Endodermal cell (in vitro differentiated cells): ENCODE data around the gene IDH3G. TPM values are rescaled to one million over a fixed set of nuclear protein-coding genes. Genes with fewer than 3 reads are reported as not detected.
"Not testable (repeated sequence)": the region's sequence is repeated elsewhere in the genome, so short reads cannot be mapped to it uniquely, and the experiment has no call there.

Experiments used
- DNase-seq: peaks from one replicate; pipeline ENCODE4 v3.0.0-alpha.2; 2017
- H3K27ac ChIP-seq: 2 replicates; pipeline ENCODE4 v1.5.1; 2013; ENCODE audit warnings: mild to moderate bottlenecking, low read depth, low read length, moderate library complexity
- H3K27me3 ChIP-seq: 2 replicates; pipeline ENCODE4 v1.6.1; 2013; ENCODE audit warnings: mild to moderate bottlenecking, low read length, moderate library complexity; ENCODE audit not compliant: insufficient read depth, control insufficient read depth, poor library complexity, severe bottlenecking
- H3K36me3 ChIP-seq: 2 replicates; pipeline ENCODE4 v1.7.0; 2013; ENCODE audit warnings: mild to moderate bottlenecking, low read length, moderate library complexity; ENCODE audit not compliant: control insufficient read depth, insufficient read depth
- H3K4me1 ChIP-seq: one replicate; pipeline ENCODE4 v1.7.0; 2013; ENCODE audit warnings: low read length; ENCODE audit not compliant: control insufficient read depth, insufficient read depth
- H3K4me3 ChIP-seq: 2 replicates; pipeline ENCODE4 v1.5.1; 2013; ENCODE audit warnings: mild to moderate bottlenecking, low read length, moderate library complexity
- H3K9ac ChIP-seq: 2 replicates; pipeline ENCODE4 v1.6.1; 2013; ENCODE audit warnings: mild to moderate bottlenecking, low read length, moderate library complexity; ENCODE audit not compliant: poor library complexity, severe bottlenecking; ENCODE audit errors: extremely low read depth
- H3K9me3 ChIP-seq: 2 replicates; pipeline ENCODE4 v1.6.1; 2013; ENCODE audit warnings: mild to moderate bottlenecking, low read length, moderate library complexity; ENCODE audit not compliant: control insufficient read depth
- H3K27ac Mint-ChIP-seq: 2 replicates; pipeline ENCODE4 v1.8.0; 2020; ENCODE audit warnings: mixed read lengths
- H3K27me3 Mint-ChIP-seq: 2 replicates; pipeline ENCODE4 v1.8.0; 2021; ENCODE audit warnings: mild to moderate bottlenecking, mixed read lengths; ENCODE audit not compliant: insufficient read depth
- H3K36me3 Mint-ChIP-seq: 2 replicates; pipeline ENCODE4 v1.8.0; 2020; ENCODE audit warnings: low read depth, mixed read lengths
- H3K4me1 Mint-ChIP-seq: 2 replicates; pipeline ENCODE4 v1.8.0; 2020; ENCODE audit warnings: mixed read lengths
- H3K4me3 Mint-ChIP-seq: 2 replicates; pipeline ENCODE4 v1.8.0; 2020; ENCODE audit warnings: mild to moderate bottlenecking, moderate library complexity, mixed read lengths
- H3K9me3 Mint-ChIP-seq: 2 replicates; pipeline ENCODE4 v1.8.0; 2020; ENCODE audit warnings: mild to moderate bottlenecking, mixed read lengths
- CTCF ChIP-seq: fragments of 200-600 bp; sonication (generic); conservative IDR thresholded peaks from 2 replicates; pipeline ENCODE4 v1.5.0; 2021; ENCODE audit warnings: antibody characterized with exemption, mild to moderate bottlenecking
- WGBS, 2 experiments: methylation state at CpG; one replicate each; pipeline versions ENCODE4 v1.1.5 to v1.1.7; 2013; ENCODE audit warnings: missing lambda C conversion rate in 2 of 2, mixed read lengths in 1 of 2; ENCODE audit not compliant: insufficient coverage in 1 of 2, insufficient read length in 1 of 2; 5-methylcytosine and 5-hydroxymethylcytosine counted together
- total RNA-seq, 2 donors: library from RNA; stranded (reverse); fragmentation: NEBNext Ultra II Directional in 1 of 2; extraction: Animal tissue kit (Norgen Biotek cat#: 25700) in 1 of 2; gene quantifications; 2 replicates in 1 of 2; 3 replicates in 1 of 2; pipeline ENCODE4 v1.2.1, GENCODE V29; 2021

IDH3G gene
- total RNA-seq, 2 donors from 2014 or later, result 39.5 to 45.0 TPM

- no peaks in the 10 kb centered on the region for H3K4me1 Mint-ChIP-seq
- no peak overlapping the region for H3K27ac ChIP-seq
- peaks cover 73% of the 10 kb centered on the region for H3K9me3 Mint-ChIP-seq
- H3K4me1 ChIP-seq, result no peaks in the 10 kb centered on the region
- H3K27ac Mint-ChIP-seq, result no peak overlapping the region
- no peaks in the 10 kb centered on the region for H3K36me3 ChIP-seq
- DNase-seq, result peak; percentile 32
- no peaks in the 10 kb centered on the region for H3K27me3 ChIP-seq
- no peak overlapping the region for H3K9ac ChIP-seq
- H3K4me3 Mint-ChIP-seq, result no peak overlapping the region
- WGBS, 2 experiments, result 96 to 100% methylated on average over 1 to 12 of the region's 12 CpGs
- no peak overlapping the region for H3K4me3 ChIP-seq
- TF ChIP-seq CTCF, result no peak
- peaks cover 11% of the 10 kb centered on the region for H3K27me3 Mint-ChIP-seq
- H3K36me3 Mint-ChIP-seq, result no peaks in the 10 kb centered on the region
- H3K9me3 ChIP-seq, result no peaks in the 10 kb centered on the region
Measured at GRCh38 chrX:153750127-153750774, 43.9 kb downstream of the IDH3G start.

GRCh38 chrX:153749017-153749416, 45.2 kb downstream of the IDH3G start:
- 79 to 92% methylated on average over 3 to 7 of the region's 7 CpGs for WGBS, 2 experiments
- not testable (repeated sequence) for H3K9me3 ChIP-seq, H3K4me3 ChIP-seq, H3K4me3 Mint-ChIP-seq, H3K4me1 ChIP-seq, H3K27ac ChIP-seq, H3K27ac Mint-ChIP-seq, H3K36me3 ChIP-seq, DNase-seq, H3K27me3 ChIP-seq, H3K4me1 Mint-ChIP-seq, H3K9ac ChIP-seq, H3K36me3 Mint-ChIP-seq
- peaks cover 11% of the 10 kb centered on the region for H3K27me3 Mint-ChIP-seq
- peaks cover 73% of the 10 kb centered on the region for H3K9me3 Mint-ChIP-seq

DNA sequence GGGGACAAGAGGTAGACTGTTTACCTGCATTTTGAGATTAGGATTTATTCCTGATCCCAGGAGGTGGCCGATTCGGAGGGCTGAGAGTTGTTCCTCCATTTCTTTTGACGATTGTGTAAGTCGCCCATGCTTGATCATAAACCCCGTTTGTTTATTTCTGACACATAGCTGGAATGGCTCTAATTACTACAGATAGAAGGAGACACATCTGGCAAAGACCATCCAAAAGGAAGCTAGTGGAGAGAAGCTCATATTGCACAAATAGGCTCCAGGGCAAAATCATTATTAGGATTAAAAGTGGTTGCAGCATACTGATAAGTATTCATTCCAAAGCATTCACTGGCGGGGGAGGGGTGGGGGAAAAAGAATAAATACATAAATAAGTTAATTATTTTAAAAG, 47.2 kb downstream of the IDH3G start:
- Mint-ChIP-seq H3K9me3 (peaks cover 64% of the 10 kb centered on the region), H3K27me3 (peaks cover 11% of the 10 kb centered on the region)
- H3K4me1 Mint-ChIP-seq, H3K4me1 ChIP-seq, H3K36me3 ChIP-seq, H3K9me3 ChIP-seq, H3K36me3 Mint-ChIP-seq, H3K9ac ChIP-seq, H3K4me3 ChIP-seq, H3K27me3 ChIP-seq, H3K27ac Mint-ChIP-seq, H3K4me3 Mint-ChIP-seq, H3K27ac ChIP-seq: not testable (repeated sequence)
- peak; percentile 4 for DNase-seq
- 92 to 96% methylated on average over 2 to 5 of the region's 6 CpGs for WGBS, 2 experiments

- Histone ChIP-seq H3K27me3 (no peaks in the 10 kb centered on the region), H3K4me3 (no peak overlapping the region), H3K9ac (no peak overlapping the region), H3K27ac (no peak overlapping the region), H3K9me3 (no peaks in the 10 kb centered on the region), H3K36me3 (no peaks in the 10 kb centered on the region), H3K4me1 (no peaks in the 10 kb centered on the region)
- Mint-ChIP-seq H3K27me3 (peaks cover 11% of the 10 kb centered on the region), H3K36me3 (no peaks in the 10 kb centered on the region), H3K9me3 (peaks cover 59% of the 10 kb centered on the region), H3K4me3 (no peak overlapping the region), H3K27ac (no peak overlapping the region), H3K4me1 (no peaks in the 10 kb centered on the region)
- TF ChIP-seq CTCF, result no peak
- no peak for DNase-seq
- 75 to 89% methylated on average over 1 to 3 of the region's 3 CpGs for WGBS, 2 experiments
Measured at GRCh38 chrX:153746359-153746758, 47.8 kb downstream of the IDH3G start.

- H3K36me3 Mint-ChIP-seq, H3K27me3 ChIP-seq, H3K27ac ChIP-seq, H3K27ac Mint-ChIP-seq, H3K9ac ChIP-seq, H3K4me1 ChIP-seq, H3K27me3 Mint-ChIP-seq, H3K4me1 Mint-ChIP-seq, H3K9me3 ChIP-seq, H3K4me3 ChIP-seq, H3K36me3 ChIP-seq, DNase-seq: not testable (repeated sequence)
- 86 to 88% methylated on average over 1 to 12 of the region's 12 CpGs for WGBS, 2 experiments
- H3K4me3 Mint-ChIP-seq, result peak overlapping the region; percentile 50
- H3K9me3 Mint-ChIP-seq, result peaks cover 58% of the 10 kb centered on the region
Measured at GRCh38 chrX:153745067-153745433, 49.1 kb downstream of the IDH3G start.
